Neural cell (in vitro differentiated cells): Measurements from ENCODE around the gene ATE1. TPM values are rescaled to one million over a fixed set of nuclear protein-coding genes. Genes with fewer than 3 reads are reported as not detected.

ENCODE experiments used
- H2AFZ ChIP-seq: fragments of 200-600, 300-800 bp; sonication (generic), shearing (Covaris generic); 2 replicates; pipeline ENCODE4 v1.6.0; 2014; ENCODE audit warnings: low read depth, mild to moderate bottlenecking, antibody characterized with exemption, low read length, moderate library complexity
- H3F3A ChIP-seq: fragments of 200-600 bp; shearing (Covaris generic); 2 replicates; pipeline ENCODE4 v1.6.1; 2016; ENCODE audit warnings: mild to moderate bottlenecking, moderate library complexity, mixed read lengths, antibody characterized with exemption, low read length; ENCODE audit not compliant: insufficient read depth, poor library complexity, severe bottlenecking
- H3K27ac ChIP-seq: fragments of 200-600, 300-800 bp; sonication (generic), shearing (Covaris generic); 2 replicates; pipeline ENCODE4 v1.5.1; 2014; ENCODE audit warnings: mild to moderate bottlenecking, low read length, moderate library complexity
- H3K27me3 ChIP-seq: fragments of 300-800, 200-600 bp; sonication (generic), shearing (Covaris generic); 2 replicates; pipeline ENCODE4 v1.6.0; 2014; ENCODE audit warnings: mild to moderate bottlenecking, low read depth, low read length, moderate library complexity; ENCODE audit not compliant: insufficient read depth
- H3K36me3 ChIP-seq: fragments of 300-800, 200-600 bp; sonication (generic), shearing (Covaris generic); 2 replicates; pipeline ENCODE4 v1.5.1; 2014; ENCODE audit warnings: mild to moderate bottlenecking, antibody characterized with exemption, low read length, moderate library complexity; ENCODE audit not compliant: insufficient read depth
- H3K4me2 ChIP-seq: fragments of 300-800, 200-600 bp; sonication (generic), shearing (Covaris generic); 2 replicates; pipeline ENCODE4 v1.6.0; 2014; ENCODE audit warnings: mild to moderate bottlenecking, low read length
- H3K4me3 ChIP-seq: fragments of 300-800, 200-600 bp; sonication (generic), shearing (Covaris generic); 2 replicates; pipeline ENCODE4 v1.5.1; 2014; ENCODE audit warnings: mild to moderate bottlenecking, low read length, moderate library complexity
- H3K79me2 ChIP-seq: fragments of 200-600 bp; shearing (Covaris generic); replicated peaks from 2 replicates; pipeline ENCODE4 v1.6.0; 2014; ENCODE audit warnings: mild to moderate bottlenecking, low read length, moderate library complexity; ENCODE audit not compliant: insufficient read depth
- H3K9ac ChIP-seq: fragments of 300-800, 200-600 bp; sonication (generic), shearing (Covaris generic); 2 replicates; pipeline ENCODE4 v1.6.1; 2016; ENCODE audit warnings: mild to moderate bottlenecking, low read length, mixed read lengths
- H3K9me2 ChIP-seq: fragments of 200-600 bp; shearing (Covaris generic); 2 replicates; pipeline ENCODE4 v1.6.1; 2016; ENCODE audit warnings: mild to moderate bottlenecking, low read length, mixed read lengths; ENCODE audit not compliant: insufficient read depth
- H3K9me3 ChIP-seq: fragments of 200-600, 300-800 bp; sonication (generic), shearing (Covaris generic); 2 replicates; pipeline ENCODE4 v1.6.1; 2016; ENCODE audit warnings: mild to moderate bottlenecking, mixed run types, low read length, moderate library complexity, mixed read lengths
- H4K20me1 ChIP-seq: fragments of 200-600 bp; shearing (Covaris generic); 2 replicates; pipeline ENCODE4 v1.6.1; 2016; ENCODE audit warnings: mild to moderate bottlenecking, mixed run types; ENCODE audit not compliant: insufficient read depth
- CTCF ChIP-seq: fragments of 450-650 bp; IDR thresholded peaks from 2 replicates; pipeline ENCODE4 v1.5.1; 2014; ENCODE audit warnings: antibody characterized with exemption, mild to moderate bottlenecking, moderate library complexity; ENCODE audit not compliant: poor library complexity, severe bottlenecking
- EP300 ChIP-seq: fragments of 450-650 bp; conservative IDR thresholded peaks from 2 replicates; pipeline ENCODE4 v1.6.1; 2014; ENCODE audit warnings: antibody characterized with exemption, mild to moderate bottlenecking, moderate library complexity; ENCODE audit not compliant: poor library complexity, severe bottlenecking
- EZH2 ChIP-seq: fragments of 200-600, 300-800 bp; shearing (Covaris generic), sonication (generic); IDR thresholded peaks from 2 replicates; pipeline ENCODE4 v1.6.1; 2014; ENCODE audit warnings: antibody characterized with exemption, low read length, borderline replicate concordance, mild to moderate bottlenecking; ENCODE audit not compliant: insufficient read depth, poor library complexity, severe bottlenecking
- MXI1 ChIP-seq: fragments of 450-650 bp; conservative IDR thresholded peaks from 2 replicates; pipeline ENCODE4 v1.6.1; 2014; ENCODE audit warnings: antibody characterized with exemption, mild to moderate bottlenecking; ENCODE audit not compliant: poor library complexity, severe bottlenecking
- POLR2AphosphoS5 ChIP-seq: IDR thresholded peaks from 2 replicates; pipeline ENCODE4 v1.6.1; 2012
- RAD21 ChIP-seq: fragments of 450-650 bp; conservative IDR thresholded peaks from 2 replicates; pipeline ENCODE4 v1.6.1; 2014; ENCODE audit warnings: antibody characterized with exemption, mild to moderate bottlenecking, moderate library complexity
- SMC3 ChIP-seq: fragments of 450-650 bp; conservative IDR thresholded peaks from 2 replicates; pipeline ENCODE4 v1.6.1; 2014; ENCODE audit warnings: antibody characterized with exemption, mild to moderate bottlenecking, moderate library complexity; ENCODE audit not compliant: poor library complexity
- TAF1 ChIP-seq: IDR thresholded peaks from 2 replicates; pipeline ENCODE4 v1.6.1; 2012; ENCODE audit warnings: low read depth
- polyA plus RNA-seq: library from polyadenylated mRNA; depleted of rRNA; stranded (reverse); fragments of >200 nt; gene quantifications from 2 replicates; pipeline ENCODE4 v1.2.3, GENCODE V29; 2014
- TF ChIP-seq, protein P1 (sequence below): IDR thresholded peaks from 2 replicates; pipeline ENCODE4 v1.6.1; 2012; ENCODE audit warnings: borderline replicate concordance

The ATE1 gene
- polyA plus RNA-seq, 1 donor from 2014 or later: 23.7 TPM

- H3K4me2 ChIP-seq: no peak overlapping the region
- H3K4me3 ChIP-seq: no peak overlapping the region
- no peak overlapping the region for H3K27ac ChIP-seq
- TF ChIP-seq EP300: no peak
- no peak for TF ChIP-seq POLR2AphosphoS5
- TF ChIP-seq RAD21: no peak
- no peak for TF ChIP-seq TAF1
- TF ChIP-seq, protein P1, sequence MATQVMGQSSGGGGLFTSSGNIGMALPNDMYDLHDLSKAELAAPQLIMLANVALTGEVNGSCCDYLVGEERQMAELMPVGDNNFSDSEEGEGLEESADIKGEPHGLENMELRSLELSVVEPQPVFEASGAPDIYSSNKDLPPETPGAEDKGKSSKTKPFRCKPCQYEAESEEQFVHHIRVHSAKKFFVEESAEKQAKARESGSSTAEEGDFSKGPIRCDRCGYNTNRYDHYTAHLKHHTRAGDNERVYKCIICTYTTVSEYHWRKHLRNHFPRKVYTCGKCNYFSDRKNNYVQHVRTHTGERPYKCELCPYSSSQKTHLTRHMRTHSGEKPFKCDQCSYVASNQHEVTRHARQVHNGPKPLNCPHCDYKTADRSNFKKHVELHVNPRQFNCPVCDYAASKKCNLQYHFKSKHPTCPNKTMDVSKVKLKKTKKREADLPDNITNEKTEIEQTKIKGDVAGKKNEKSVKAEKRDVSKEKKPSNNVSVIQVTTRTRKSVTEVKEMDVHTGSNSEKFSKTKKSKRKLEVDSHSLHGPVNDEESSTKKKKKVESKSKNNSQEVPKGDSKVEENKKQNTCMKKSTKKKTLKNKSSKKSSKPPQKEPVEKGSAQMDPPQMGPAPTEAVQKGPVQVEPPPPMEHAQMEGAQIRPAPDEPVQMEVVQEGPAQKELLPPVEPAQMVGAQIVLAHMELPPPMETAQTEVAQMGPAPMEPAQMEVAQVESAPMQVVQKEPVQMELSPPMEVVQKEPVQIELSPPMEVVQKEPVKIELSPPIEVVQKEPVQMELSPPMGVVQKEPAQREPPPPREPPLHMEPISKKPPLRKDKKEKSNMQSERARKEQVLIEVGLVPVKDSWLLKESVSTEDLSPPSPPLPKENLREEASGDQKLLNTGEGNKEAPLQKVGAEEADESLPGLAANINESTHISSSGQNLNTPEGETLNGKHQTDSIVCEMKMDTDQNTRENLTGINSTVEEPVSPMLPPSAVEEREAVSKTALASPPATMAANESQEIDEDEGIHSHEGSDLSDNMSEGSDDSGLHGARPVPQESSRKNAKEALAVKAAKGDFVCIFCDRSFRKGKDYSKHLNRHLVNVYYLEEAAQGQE: no peak
- no peak for TF ChIP-seq CTCF
- TF ChIP-seq EZH2: no peak
- no peak for TF ChIP-seq SMC3
- no peak for TF ChIP-seq MXI1
- H3K27me3 ChIP-seq: no peaks in the 10 kb centered on the region
- no peaks in the 10 kb centered on the region for H3K79me2 ChIP-seq
- no peak overlapping the region for H3K9ac ChIP-seq
- H4K20me1 ChIP-seq: no peaks in the 10 kb centered on the region
- H3K36me3 ChIP-seq: no peaks in the 10 kb centered on the region
- no peaks in the 10 kb centered on the region for H3K9me3 ChIP-seq
- H3K9me2 ChIP-seq: no peaks in the 10 kb centered on the region
- no peaks in the 10 kb centered on the region for H3F3A ChIP-seq
- H2AFZ ChIP-seq: no peak overlapping the region
Measured at GRCh38 chr10:121698902-121699301, 228.9 kb downstream of the ATE1 start.

DNA sequence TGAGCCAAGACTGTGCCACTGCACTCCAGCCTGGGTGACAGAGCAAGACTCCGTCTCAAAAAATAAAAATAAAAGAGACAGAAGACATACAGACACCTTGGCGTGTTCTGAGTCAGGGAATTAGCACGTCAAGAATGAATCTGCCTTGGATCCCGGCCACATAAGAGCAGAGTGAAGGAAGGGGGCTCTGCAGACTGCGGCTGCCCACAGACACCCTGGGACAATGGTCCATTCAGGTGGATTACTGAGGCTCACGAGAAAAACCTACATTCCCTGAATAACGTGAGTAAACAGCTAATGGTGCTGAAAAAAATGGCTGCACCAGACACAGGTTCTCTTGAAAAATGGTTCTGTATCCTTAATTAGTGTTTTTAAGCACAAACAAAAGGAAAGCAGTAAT lies 229.5 kb downstream of the ATE1 start:
- no peak overlapping the region for H3K27ac ChIP-seq
- no peaks in the 10 kb centered on the region for H3K79me2 ChIP-seq
- no peak for TF ChIP-seq POLR2AphosphoS5
- TF ChIP-seq CTCF: no peak
- no peak for TF ChIP-seq TAF1
- TF ChIP-seq, protein P1: no peak
- no peak for TF ChIP-seq EZH2
- no peak for TF ChIP-seq RAD21
- no peak for TF ChIP-seq SMC3
- no peak for TF ChIP-seq MXI1
- TF ChIP-seq EP300: no peak
- H3K36me3 ChIP-seq: no peaks in the 10 kb centered on the region
- no peak overlapping the region for H3K9ac ChIP-seq
- H3K4me3 ChIP-seq: no peak overlapping the region
- no peaks in the 10 kb centered on the region for H3K27me3 ChIP-seq
- H3K9me3 ChIP-seq: no peaks in the 10 kb centered on the region
- no peaks in the 10 kb centered on the region for H3K9me2 ChIP-seq
- no peaks in the 10 kb centered on the region for H3F3A ChIP-seq
- H2AFZ ChIP-seq: no peak overlapping the region
- no peak overlapping the region for H3K4me2 ChIP-seq
- H4K20me1 ChIP-seq: no peaks in the 10 kb centered on the region
